ENCODE measurements around the gene STARD4. TPM values are rescaled to one million over a fixed set of nuclear protein-coding genes. Genes with fewer than 3 reads are reported as not detected.

STARD4 gene
- total and polyA plus RNA-seq, 2 of the 13 experiments (the other 11 are each of a cell fraction or from before 2014, with no cell fraction given), result 27.4 to 66.9 TPM

GRCh38 chr5:111512375-111513130 is at the start of gene STARD4 (continued):
- TF ChIP-seq SKIL (CRISPR knock-in tag; IDR thresholded peaks at IDR 0.05; ENCODE audit: borderline replicate concordance), result peak; percentile 75
- TF ChIP-seq ZNF10 (CRISPR knock-in tag; IDR thresholded peaks at IDR 0.05; ENCODE audit: borderline replicate concordance, low read depth), result no peak
- TF ChIP-seq MAX (IDR thresholded peaks at IDR 0.05), result peak; percentile 66
- peak; percentile 97 for TF ChIP-seq ZNF772 (CRISPR knock-in tag; IDR thresholded peaks at IDR 0.05)
- no peak for TF ChIP-seq ZNF496 (CRISPR knock-in tag; IDR thresholded peaks at IDR 0.05; ENCODE audit: insufficient replicate concordance)
- TF ChIP-seq AGO1 (IDR thresholded peaks at IDR 0.05; ENCODE audit: low read depth, low read length, poor library complexity, severe bottlenecking), result no peak
- TF ChIP-seq, protein P1, sequence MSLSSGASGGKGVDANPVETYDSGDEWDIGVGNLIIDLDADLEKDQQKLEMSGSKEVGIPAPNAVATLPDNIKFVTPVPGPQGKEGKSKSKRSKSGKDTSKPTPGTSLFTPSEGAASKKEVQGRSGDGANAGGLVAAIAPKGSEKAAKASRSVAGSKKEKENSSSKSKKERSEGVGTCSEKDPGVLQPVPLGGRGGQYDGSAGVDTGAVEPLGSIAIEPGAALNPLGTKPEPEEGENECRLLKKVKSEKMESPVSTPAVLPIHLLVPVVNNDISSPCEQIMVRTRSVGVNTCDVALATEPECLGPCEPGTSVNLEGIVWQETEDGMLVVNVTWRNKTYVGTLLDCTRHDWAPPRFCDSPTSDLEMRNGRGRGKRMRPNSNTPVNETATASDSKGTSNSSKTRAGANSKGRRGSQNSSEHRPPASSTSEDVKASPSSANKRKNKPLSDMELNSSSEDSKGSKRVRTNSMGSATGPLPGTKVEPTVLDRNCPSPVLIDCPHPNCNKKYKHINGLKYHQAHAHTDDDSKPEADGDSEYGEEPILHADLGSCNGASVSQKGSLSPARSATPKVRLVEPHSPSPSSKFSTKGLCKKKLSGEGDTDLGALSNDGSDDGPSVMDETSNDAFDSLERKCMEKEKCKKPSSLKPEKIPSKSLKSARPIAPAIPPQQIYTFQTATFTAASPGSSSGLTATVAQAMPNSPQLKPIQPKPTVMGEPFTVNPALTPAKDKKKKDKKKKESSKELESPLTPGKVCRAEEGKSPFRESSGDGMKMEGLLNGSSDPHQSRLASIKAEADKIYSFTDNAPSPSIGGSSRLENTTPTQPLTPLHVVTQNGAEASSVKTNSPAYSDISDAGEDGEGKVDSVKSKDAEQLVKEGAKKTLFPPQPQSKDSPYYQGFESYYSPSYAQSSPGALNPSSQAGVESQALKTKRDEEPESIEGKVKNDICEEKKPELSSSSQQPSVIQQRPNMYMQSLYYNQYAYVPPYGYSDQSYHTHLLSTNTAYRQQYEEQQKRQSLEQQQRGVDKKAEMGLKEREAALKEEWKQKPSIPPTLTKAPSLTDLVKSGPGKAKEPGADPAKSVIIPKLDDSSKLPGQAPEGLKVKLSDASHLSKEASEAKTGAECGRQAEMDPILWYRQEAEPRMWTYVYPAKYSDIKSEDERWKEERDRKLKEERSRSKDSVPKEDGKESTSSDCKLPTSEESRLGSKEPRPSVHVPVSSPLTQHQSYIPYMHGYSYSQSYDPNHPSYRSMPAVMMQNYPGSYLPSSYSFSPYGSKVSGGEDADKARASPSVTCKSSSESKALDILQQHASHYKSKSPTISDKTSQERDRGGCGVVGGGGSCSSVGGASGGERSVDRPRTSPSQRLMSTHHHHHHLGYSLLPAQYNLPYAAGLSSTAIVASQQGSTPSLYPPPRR (CRISPR knock-in tag; IDR thresholded peaks at IDR 0.05; ENCODE audit: borderline replicate concordance), result peak; percentile 16; the same call in 1 of the 2 replicates
- TF ChIP-seq, protein P2, sequence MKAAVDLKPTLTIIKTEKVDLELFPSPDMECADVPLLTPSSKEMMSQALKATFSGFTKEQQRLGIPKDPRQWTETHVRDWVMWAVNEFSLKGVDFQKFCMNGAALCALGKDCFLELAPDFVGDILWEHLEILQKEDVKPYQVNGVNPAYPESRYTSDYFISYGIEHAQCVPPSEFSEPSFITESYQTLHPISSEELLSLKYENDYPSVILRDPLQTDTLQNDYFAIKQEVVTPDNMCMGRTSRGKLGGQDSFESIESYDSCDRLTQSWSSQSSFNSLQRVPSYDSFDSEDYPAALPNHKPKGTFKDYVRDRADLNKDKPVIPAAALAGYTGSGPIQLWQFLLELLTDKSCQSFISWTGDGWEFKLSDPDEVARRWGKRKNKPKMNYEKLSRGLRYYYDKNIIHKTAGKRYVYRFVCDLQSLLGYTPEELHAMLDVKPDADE (CRISPR knock-in tag; IDR thresholded peaks at IDR 0.05), result 0 out of 2 replicates have a peak, but pooled peaks have one; percentile 42
- no peak for TF ChIP-seq ZKSCAN1 (IDR thresholded peaks at IDR 0.05; ENCODE audit: low read length)
- peak; percentile 93 for TF ChIP-seq POLR2G (IDR thresholded peaks at IDR 0.05; ENCODE audit: low read depth, low read length)
- peak; percentile 83; the same call in 1 of the 2 replicates for TF ChIP-seq GABPB1 (CRISPR knock-in tag; IDR thresholded peaks at IDR 0.05)
- no peak for TF ChIP-seq KDM1A (CRISPR knock-in tag; IDR thresholded peaks at IDR 0.05)
- peak; percentile 98 for TF ChIP-seq MAZ (IDR thresholded peaks at IDR 0.05; ENCODE audit: borderline replicate concordance, low read depth, low read length)
- TF ChIP-seq MAZ (CRISPR knock-in tag; IDR thresholded peaks at IDR 0.05; ENCODE audit: low read depth), result peak; percentile 91
- TF ChIP-seq, protein P3, sequence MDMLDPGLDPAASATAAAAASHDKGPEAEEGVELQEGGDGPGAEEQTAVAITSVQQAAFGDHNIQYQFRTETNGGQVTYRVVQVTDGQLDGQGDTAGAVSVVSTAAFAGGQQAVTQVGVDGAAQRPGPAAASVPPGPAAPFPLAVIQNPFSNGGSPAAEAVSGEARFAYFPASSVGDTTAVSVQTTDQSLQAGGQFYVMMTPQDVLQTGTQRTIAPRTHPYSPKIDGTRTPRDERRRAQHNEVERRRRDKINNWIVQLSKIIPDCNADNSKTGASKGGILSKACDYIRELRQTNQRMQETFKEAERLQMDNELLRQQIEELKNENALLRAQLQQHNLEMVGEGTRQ (IDR thresholded peaks at IDR 0.05; ENCODE audit: low read depth, low read length), result no peak
- TF ChIP-seq, protein P3 (CRISPR knock-in tag; IDR thresholded peaks at IDR 0.05; ENCODE audit: borderline replicate concordance), result 0 out of 2 replicates have a peak, but pooled peaks have one; percentile 36
- TF ChIP-seq ZFP90 (CRISPR knock-in tag; IDR thresholded peaks at IDR 0.05; ENCODE audit: borderline replicate concordance), result peak; percentile 77
